ENCODE measurements around the gene DCK. TPM values are rescaled to one million over a fixed set of nuclear protein-coding genes. Genes with fewer than 3 reads are reported as not detected.
"Not testable (repeated sequence)": the region's sequence is repeated elsewhere in the genome, so short reads cannot be mapped to it uniquely, and the experiment has no call there.

Gene DCK
- total and polyA plus RNA-seq, 7 donors = 4.3 to 12.9 (median 6.3) TPM

- DNase-seq = no peak
- H3K4me3 ChIP-seq = no peak overlapping the region
- WGBS, 3 donors = 77 to 84% (median 80%) methylated on average over 7 of the region's 7 CpGs
- H3K36me3 ChIP-seq (ENCODE audit: insufficient read depth in 1 of 2, low read depth in 1 of 2) = no peaks in the 10 kb centered on the region
- no peaks in the 10 kb centered on the region for H3K9me3 ChIP-seq
- intact Hi-C loops (cut with DNase I) = no loop called here
- no peaks in the 10 kb centered on the region for H3K27me3 ChIP-seq (ENCODE audit: insufficient read depth in 3 of 3, low read length in 2 of 3)
- no peaks in the 10 kb centered on the region for H3K4me1 ChIP-seq
- no peak for TF ChIP-seq CTCF (IDR thresholded peaks at IDR 0.05)
- ATAC-seq = no peak
- no peak overlapping the region for H3K27ac ChIP-seq
Measured at GRCh38 chr4:71004281-71004851, 10.9 kb downstream of the DCK start.

GRCh38 chr4:71005025-71005424 lies 11.6 kb downstream of the DCK start:
- ATAC-seq; H3K4me3 ChIP-seq; H3K4me1 ChIP-seq; H3K36me3 ChIP-seq (ENCODE audit: insufficient read depth in 1 of 2, low read depth in 1 of 2); H3K27ac ChIP-seq; intact Hi-C loops (cut with DNase I); DNase-seq; H3K9me3 ChIP-seq; H3K27me3 ChIP-seq (ENCODE audit: insufficient read depth in 3 of 3, low read length in 2 of 3): not testable (repeated sequence)
- WGBS, 3 donors = 92 to 96% (median 94%) methylated on average over 6 of the region's 6 CpGs

- H3K4me1 ChIP-seq = no peaks in the 10 kb centered on the region
- 90 to 92% (median 92%) methylated on average over 6 of the region's 6 CpGs for WGBS, 3 donors
- no peak for TF ChIP-seq CTCF (IDR thresholded peaks at IDR 0.05)
- ATAC-seq = no peak
- intact Hi-C loops (cut with DNase I) = no loop called here
- no peak overlapping the region for H3K4me3 ChIP-seq
- no peaks in the 10 kb centered on the region for H3K36me3 ChIP-seq (ENCODE audit: insufficient read depth in 1 of 2, low read depth in 1 of 2)
- H3K9me3 ChIP-seq = no peaks in the 10 kb centered on the region
- no peaks in the 10 kb centered on the region for H3K27me3 ChIP-seq (ENCODE audit: insufficient read depth in 3 of 3, low read length in 2 of 3)
- no peak overlapping the region for H3K27ac ChIP-seq
- no peak for DNase-seq
Measured at GRCh38 chr4:71006203-71006907, 12.9 kb downstream of the DCK start.

GRCh38 chr4:71008196-71008595 lies 14.7 kb downstream of the DCK start:
- DNase-seq = no peak
- Histone ChIP-seq H3K4me3 (no peak overlapping the region), H3K27me3 (ENCODE audit: insufficient read depth in 3 of 3, low read length in 2 of 3) (no peaks in the 10 kb centered on the region), H3K9me3 (no peaks in the 10 kb centered on the region), H3K27ac (no peak overlapping the region), H3K36me3 (ENCODE audit: insufficient read depth in 1 of 2, low read depth in 1 of 2) (no peaks in the 10 kb centered on the region), H3K4me1 (no peaks in the 10 kb centered on the region)
- no peak for ATAC-seq
- intact Hi-C loops (cut with DNase I) = no loop called here
- WGBS, 3 donors = 90 to 99% (median 93%) methylated on average over 2 of the region's 2 CpGs
- TF ChIP-seq CTCF (IDR thresholded peaks at IDR 0.05) = no peak

- TF ChIP-seq CTCF (IDR thresholded peaks at IDR 0.05) = no peak
- Histone ChIP-seq H3K9me3 (no peaks in the 10 kb centered on the region), H3K27ac (no peak overlapping the region), H3K27me3 (ENCODE audit: insufficient read depth in 3 of 3, low read length in 2 of 3) (no peaks in the 10 kb centered on the region), H3K4me3 (no peak overlapping the region), H3K36me3 (ENCODE audit: insufficient read depth in 1 of 2, low read depth in 1 of 2) (no peaks in the 10 kb centered on the region), H3K4me1 (no peaks in the 10 kb centered on the region)
- no peak for ATAC-seq
- 81 to 87% (median 84%) methylated on average over 3 of the region's 3 CpGs for WGBS, 3 donors
- intact Hi-C loops (cut with DNase I) = no loop called here
- DNase-seq = no peak
Measured at GRCh38 chr4:71009086-71009485, 15.6 kb downstream of the DCK start.
